OCI-LY1 (cell line): Measurements from ENCODE around the gene FREY1.

Source experiments
- H2AFZ ChIP-seq: fragments of 200-600 bp; sonication (generic), shearing (Covaris generic); 2 replicates; pipeline ENCODE4 v1.6.0; 2014; ENCODE audit warnings: antibody characterized with exemption, mild to moderate bottlenecking, low read length
- H3F3A ChIP-seq: fragments of 200-600 bp; sonication (generic), shearing (Covaris generic); 2 replicates; pipeline ENCODE4 v1.6.0; 2014; ENCODE audit warnings: mild to moderate bottlenecking, antibody characterized with exemption, low read length, moderate library complexity; ENCODE audit not compliant: insufficient read depth
- H3K27ac ChIP-seq: fragments of 200-600 bp; sonication (generic); 2 replicates; pipeline ENCODE4 v1.5.1; 2014; ENCODE audit warnings: low read length, mixed run types, mild to moderate bottlenecking, low read depth; ENCODE audit not compliant: poor library complexity, severe bottlenecking
- H3K27me3 ChIP-seq: fragments of 200-600 bp; sonication (generic); 2 replicates; pipeline ENCODE4 v1.6.0; 2014; ENCODE audit warnings: antibody characterized with exemption, mild to moderate bottlenecking, low read length, moderate library complexity; ENCODE audit not compliant: insufficient read depth
- H3K36me3 ChIP-seq: fragments of 200-600 bp; sonication (generic); 2 replicates; pipeline ENCODE4 v1.6.1; 2014; ENCODE audit warnings: mild to moderate bottlenecking, antibody characterized with exemption, low read length, moderate library complexity, mixed read lengths; ENCODE audit not compliant: insufficient read depth
- H3K4me1 ChIP-seq: fragments of 200-600 bp; sonication (generic); 2 replicates; pipeline ENCODE4 v1.5.1; 2014; ENCODE audit warnings: mild to moderate bottlenecking, low read length, moderate library complexity; ENCODE audit not compliant: insufficient read depth, severe bottlenecking
- H3K4me2 ChIP-seq: fragments of 200-600 bp; sonication (generic), shearing (Covaris generic); 2 replicates; pipeline ENCODE4 v1.6.1; 2014; ENCODE audit warnings: low read length
- H3K4me3 ChIP-seq: fragments of 200-600 bp; sonication (generic); 2 replicates; pipeline ENCODE4 v1.5.1; 2014; ENCODE audit warnings: low read length, low read depth, mild to moderate bottlenecking, mixed read lengths; ENCODE audit not compliant: poor library complexity, severe bottlenecking
- H3K79me2 ChIP-seq: fragments of 200-600 bp; shearing (Covaris generic); 2 replicates; pipeline ENCODE4 v1.6.1; 2016; ENCODE audit warnings: mixed run types, low read length, mixed read lengths; ENCODE audit not compliant: insufficient read depth
- H3K9ac ChIP-seq: fragments of 200-600 bp; sonication (generic), shearing (Covaris generic); 2 replicates; pipeline ENCODE4 v1.6.1; 2014; ENCODE audit warnings: mild to moderate bottlenecking, low read length, mixed read lengths
- H3K9me2 ChIP-seq: fragments of 200-600 bp; sonication (generic), shearing (Covaris generic); 2 replicates; pipeline ENCODE4 v1.6.1; 2014; ENCODE audit warnings: low read depth, mild to moderate bottlenecking, low read length, mixed read lengths
- H3K9me3 ChIP-seq: fragments of 200-600 bp; shearing (Covaris generic); 2 replicates; pipeline ENCODE4 v1.6.1; 2014; ENCODE audit warnings: low read length, mixed read lengths
- H4K20me1 ChIP-seq: fragments of 200-600 bp; sonication (generic), shearing (Covaris generic); 2 replicates; pipeline ENCODE4 v1.6.0; 2016; ENCODE audit warnings: mild to moderate bottlenecking, low read length; ENCODE audit not compliant: insufficient read depth
- EZH2 ChIP-seq: fragments of 200-600 bp; sonication (generic), shearing (Covaris generic); IDR thresholded peaks from 2 replicates; pipeline ENCODE4 v1.8.0; 2017; ENCODE audit warnings: borderline replicate concordance, mixed run types, mild to moderate bottlenecking, antibody characterized with exemption, low read length, moderate library complexity, mixed read lengths
- TF ChIP-seq, protein P1 (sequence below): fragments of 200-600 bp; sonication (generic), shearing (Covaris generic); IDR thresholded peaks from 2 replicates; pipeline ENCODE4 v1.5.1; 2017; ENCODE audit warnings: mild to moderate bottlenecking, antibody characterized with exemption, low read length, moderate library complexity, mixed read lengths

FREY1 gene

DNA sequence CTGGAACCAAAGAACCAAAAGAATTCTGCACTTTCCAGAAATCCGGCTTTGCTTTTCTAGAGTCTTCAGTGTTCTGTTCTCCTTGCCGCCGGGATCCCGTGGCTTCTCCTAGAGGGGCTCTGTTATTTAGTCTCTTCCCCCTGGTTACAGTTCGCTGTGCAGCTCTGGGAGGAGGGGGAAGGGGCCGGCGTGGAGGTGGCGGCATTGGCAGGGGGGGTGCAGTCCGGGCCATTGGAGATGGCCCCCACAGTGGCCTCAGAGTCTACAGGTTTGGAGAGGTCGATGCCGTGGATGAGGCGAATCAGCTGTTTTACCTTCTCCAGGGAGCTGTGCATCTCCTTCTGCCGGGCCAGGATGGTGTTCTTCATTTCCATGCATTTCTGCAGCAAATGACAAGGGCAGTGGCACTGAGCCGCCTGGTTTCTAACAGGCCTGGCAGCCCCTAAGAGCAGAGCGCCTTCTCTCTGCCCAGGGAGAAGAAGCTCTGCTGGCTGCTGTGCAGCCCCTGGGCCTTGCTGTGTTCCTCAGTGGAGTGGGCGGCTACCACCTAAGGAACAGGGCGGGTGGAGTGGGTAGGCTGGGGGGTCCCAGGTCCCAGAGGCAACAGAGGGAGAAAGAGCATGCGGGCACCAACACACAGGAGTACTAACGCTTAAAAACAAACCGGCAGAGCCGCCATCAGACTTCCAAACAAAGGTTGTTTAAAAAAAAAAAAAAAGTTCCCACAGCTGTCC lies 26.9 kb upstream of the FREY1 start:
- H2AFZ ChIP-seq = no peak overlapping the region
- H3K27ac ChIP-seq = peak overlapping the region; percentile 86
- H3K4me3 ChIP-seq = peak overlapping the region; percentile 51
- H3K9ac ChIP-seq = peak overlapping the region; percentile 23; the same call in 1 of the 2 replicates
- H3K36me3 ChIP-seq = peaks cover 38% of the 10 kb centered on the region
- peaks cover 69% of the 10 kb centered on the region for H3K4me1 ChIP-seq
- H3K4me2 ChIP-seq = peak overlapping the region; percentile 69
- no peaks in the 10 kb centered on the region for H3K9me3 ChIP-seq
- H3K9me2 ChIP-seq = no peaks in the 10 kb centered on the region
- TF ChIP-seq, protein P1, sequence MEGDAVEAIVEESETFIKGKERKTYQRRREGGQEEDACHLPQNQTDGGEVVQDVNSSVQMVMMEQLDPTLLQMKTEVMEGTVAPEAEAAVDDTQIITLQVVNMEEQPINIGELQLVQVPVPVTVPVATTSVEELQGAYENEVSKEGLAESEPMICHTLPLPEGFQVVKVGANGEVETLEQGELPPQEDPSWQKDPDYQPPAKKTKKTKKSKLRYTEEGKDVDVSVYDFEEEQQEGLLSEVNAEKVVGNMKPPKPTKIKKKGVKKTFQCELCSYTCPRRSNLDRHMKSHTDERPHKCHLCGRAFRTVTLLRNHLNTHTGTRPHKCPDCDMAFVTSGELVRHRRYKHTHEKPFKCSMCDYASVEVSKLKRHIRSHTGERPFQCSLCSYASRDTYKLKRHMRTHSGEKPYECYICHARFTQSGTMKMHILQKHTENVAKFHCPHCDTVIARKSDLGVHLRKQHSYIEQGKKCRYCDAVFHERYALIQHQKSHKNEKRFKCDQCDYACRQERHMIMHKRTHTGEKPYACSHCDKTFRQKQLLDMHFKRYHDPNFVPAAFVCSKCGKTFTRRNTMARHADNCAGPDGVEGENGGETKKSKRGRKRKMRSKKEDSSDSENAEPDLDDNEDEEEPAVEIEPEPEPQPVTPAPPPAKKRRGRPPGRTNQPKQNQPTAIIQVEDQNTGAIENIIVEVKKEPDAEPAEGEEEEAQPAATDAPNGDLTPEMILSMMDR = no peak
- no peak for TF ChIP-seq EZH2
- H3K27me3 ChIP-seq = no peaks in the 10 kb centered on the region
- H4K20me1 ChIP-seq = no peaks in the 10 kb centered on the region
- no peaks in the 10 kb centered on the region for H3F3A ChIP-seq
- no peaks in the 10 kb centered on the region for H3K79me2 ChIP-seq

DNA sequence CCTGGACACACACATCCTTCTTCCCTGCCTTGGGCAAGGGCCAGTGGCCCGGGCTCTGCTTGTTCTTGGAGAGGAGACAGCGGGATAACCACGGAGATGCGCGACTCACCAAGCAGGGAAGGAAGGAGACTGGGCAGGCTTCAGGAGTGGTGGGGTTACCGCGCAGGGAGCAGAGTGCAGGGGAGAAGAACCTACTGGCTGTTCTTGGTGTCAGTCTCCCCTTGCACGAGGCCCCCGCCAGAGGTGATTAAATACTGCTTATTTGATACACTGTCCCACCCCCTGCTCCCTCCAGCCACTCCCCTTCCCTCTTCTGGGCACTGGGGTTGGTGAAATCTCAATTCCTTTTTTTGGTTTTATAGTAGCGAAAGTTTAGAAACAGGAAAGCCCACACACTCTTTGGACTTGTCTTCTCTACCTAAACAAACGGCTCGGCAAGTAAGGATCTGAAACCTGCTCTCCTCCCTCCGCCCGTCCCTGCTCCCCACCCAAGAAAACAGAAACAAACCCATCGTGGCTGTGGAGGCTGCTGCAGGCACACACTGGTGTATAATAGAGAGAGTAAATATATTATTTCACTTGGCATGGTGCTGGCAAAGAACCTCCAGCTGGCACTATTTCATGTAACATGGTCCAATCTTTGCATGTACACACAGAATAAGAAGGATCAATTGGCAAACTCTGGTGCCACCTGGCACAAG lies 26.2 kb upstream of the FREY1 start:
- Histone ChIP-seq H3K9ac (peak overlapping the region; percentile 41; the same call in 1 of the 2 replicates), H3K27ac (peak overlapping the region; percentile 86), H3K9me2 (no peaks in the 10 kb centered on the region), H3K79me2 (no peaks in the 10 kb centered on the region), H3K27me3 (no peaks in the 10 kb centered on the region), H4K20me1 (no peaks in the 10 kb centered on the region), H3K4me2 (peak overlapping the region; percentile 69), H3K9me3 (no peaks in the 10 kb centered on the region), H3K36me3 (peaks cover 38% of the 10 kb centered on the region), H2AFZ (no peak overlapping the region), H3F3A (no peaks in the 10 kb centered on the region), H3K4me1 (peaks cover 62% of the 10 kb centered on the region), H3K4me3 (peak overlapping the region; percentile 51)
- no peak for TF ChIP-seq EZH2
- TF ChIP-seq, protein P1 = no peak

DNA sequence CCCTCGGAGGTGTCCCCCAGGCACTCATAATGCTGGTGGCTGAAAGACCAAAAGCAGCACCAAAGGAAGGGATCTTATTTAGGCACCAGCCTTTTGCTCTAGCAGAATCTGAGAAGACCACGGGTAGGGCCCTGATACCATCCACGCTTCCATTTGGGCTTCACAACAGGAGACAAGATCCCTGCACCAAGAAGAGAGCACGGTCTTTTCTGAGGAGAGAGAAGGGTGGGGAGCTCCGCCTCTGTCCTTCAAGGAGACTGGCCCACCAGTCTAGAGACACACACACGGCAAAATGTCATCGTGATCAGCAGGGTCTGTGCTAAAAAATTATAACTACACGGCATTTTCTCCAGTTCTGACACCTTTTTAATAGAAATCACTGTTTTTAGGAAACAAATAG lies 25.1 kb upstream of the FREY1 start:
- no peak for TF ChIP-seq EZH2
- TF ChIP-seq, protein P1 = no peak
- Histone ChIP-seq H3K9me2 (no peaks in the 10 kb centered on the region), H3K4me2 (peak overlapping the region; percentile 69), H3K4me1 (peaks cover 61% of the 10 kb centered on the region), H3K9me3 (no peaks in the 10 kb centered on the region), H3F3A (no peaks in the 10 kb centered on the region), H3K79me2 (no peaks in the 10 kb centered on the region), H3K4me3 (peak overlapping the region; percentile 51), H3K27ac (peak overlapping the region; percentile 86), H3K9ac (peak overlapping the region; percentile 46; the same call in 1 of the 2 replicates), H3K27me3 (no peaks in the 10 kb centered on the region), H2AFZ (no peak overlapping the region), H3K36me3 (peaks cover 32% of the 10 kb centered on the region), H4K20me1 (no peaks in the 10 kb centered on the region)
